ENCODE data around the gene TPRG1.

DNA sequence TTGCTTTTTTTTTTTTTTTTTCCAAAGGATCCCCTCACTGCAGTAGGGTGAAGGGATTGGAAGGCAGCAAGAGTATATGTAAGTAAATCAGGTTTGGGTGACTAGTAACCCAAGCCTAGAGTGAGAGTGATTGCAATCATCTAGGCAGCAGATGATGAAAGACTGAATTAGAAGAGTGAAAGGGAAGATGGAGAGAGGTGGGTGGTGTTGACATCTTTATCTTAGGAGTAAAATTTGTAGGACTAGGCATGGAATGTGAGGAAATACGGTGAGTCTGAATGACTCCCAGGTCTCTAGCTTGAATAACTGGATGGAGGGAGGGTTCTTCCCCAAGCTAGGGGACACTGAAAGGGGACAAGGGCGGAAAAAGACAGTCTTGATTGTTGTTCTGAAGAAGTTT is 63.4 kb downstream of the TPRG1 start:
- TF ChIP-seq CREB1 (CRISPR knock-in tag; IDR thresholded peaks at IDR 0.05): no peak
- TF ChIP-seq, protein P1, sequence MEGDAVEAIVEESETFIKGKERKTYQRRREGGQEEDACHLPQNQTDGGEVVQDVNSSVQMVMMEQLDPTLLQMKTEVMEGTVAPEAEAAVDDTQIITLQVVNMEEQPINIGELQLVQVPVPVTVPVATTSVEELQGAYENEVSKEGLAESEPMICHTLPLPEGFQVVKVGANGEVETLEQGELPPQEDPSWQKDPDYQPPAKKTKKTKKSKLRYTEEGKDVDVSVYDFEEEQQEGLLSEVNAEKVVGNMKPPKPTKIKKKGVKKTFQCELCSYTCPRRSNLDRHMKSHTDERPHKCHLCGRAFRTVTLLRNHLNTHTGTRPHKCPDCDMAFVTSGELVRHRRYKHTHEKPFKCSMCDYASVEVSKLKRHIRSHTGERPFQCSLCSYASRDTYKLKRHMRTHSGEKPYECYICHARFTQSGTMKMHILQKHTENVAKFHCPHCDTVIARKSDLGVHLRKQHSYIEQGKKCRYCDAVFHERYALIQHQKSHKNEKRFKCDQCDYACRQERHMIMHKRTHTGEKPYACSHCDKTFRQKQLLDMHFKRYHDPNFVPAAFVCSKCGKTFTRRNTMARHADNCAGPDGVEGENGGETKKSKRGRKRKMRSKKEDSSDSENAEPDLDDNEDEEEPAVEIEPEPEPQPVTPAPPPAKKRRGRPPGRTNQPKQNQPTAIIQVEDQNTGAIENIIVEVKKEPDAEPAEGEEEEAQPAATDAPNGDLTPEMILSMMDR (IDR thresholded peaks at IDR 0.05): no peak
